GM21423 (cell line): ENCODE measurements around the gene CSMD2.
"Not testable (repeated sequence)": the region's sequence is repeated elsewhere in the genome, so short reads cannot be mapped to it uniquely, and the experiment has no call there.

Experiments used
- ATAC-seq: cut with Tn5 transposase; IDR thresholded peaks from one replicate; pipeline ENCODE4 v1.9.1; 2021; ENCODE audit warnings: mild to moderate bottlenecking, moderate library complexity; ENCODE audit not compliant: unreplicated experiment

The CSMD2 gene

DNA sequence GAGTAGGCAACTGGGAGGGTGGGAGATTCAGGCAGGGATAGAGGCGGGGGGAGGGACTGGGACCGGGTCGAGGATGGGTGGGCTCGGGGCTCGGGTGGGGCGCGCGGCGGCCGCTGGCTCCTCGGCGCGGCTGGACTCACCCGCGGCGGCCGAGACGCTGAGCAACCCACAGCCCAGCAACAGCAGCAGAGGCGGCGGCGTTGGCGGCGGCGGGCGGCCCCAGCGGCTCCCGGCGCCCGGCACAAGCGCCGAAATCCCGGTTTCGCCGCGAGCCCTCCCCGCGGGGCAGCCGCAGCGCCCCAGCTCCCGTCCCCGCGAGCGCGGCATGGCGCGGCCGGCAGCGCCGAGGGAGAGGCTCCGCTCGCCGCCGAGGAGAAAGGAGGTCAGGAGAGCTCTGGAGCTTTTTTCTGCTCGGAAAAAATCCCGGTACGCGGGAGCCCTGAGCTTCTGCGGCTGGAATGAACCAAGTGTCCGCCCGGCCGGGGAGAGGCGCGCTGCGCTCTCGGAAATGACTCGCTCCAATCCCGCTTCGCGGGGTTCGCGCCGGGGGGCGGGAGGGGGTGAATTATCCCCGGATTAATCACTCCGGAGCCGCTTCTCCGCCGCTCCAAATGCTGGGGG is at the start of gene CSMD2:
Gene CSMD2, minus strand, starts transcription at position 460 of the 621 bp plus-strand sequence. Its CDS starts 133 bp downstream, at position 327.
- ATAC-seq = no peak

DNA sequence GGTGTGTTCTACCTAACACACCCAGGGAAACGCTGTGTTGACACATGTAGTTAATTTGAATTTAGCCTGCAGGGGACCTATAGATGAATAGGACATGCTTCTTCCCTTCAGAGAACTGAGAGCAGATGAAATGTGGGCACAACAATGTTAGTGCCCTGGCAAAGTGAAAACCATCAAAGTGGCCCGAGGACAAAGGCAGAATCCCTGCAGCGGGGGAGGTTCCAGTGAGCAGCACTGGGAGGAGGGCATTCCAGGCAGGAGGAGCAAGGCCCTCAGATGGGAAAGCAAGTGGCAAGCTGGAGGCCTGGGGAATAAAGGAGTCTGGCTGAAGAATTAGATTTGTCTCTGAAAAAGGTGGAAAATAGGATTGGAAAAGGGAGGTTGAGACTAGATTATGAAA is 48.9 kb upstream of the CSMD2 start:
- ATAC-seq = no peak

DNA sequence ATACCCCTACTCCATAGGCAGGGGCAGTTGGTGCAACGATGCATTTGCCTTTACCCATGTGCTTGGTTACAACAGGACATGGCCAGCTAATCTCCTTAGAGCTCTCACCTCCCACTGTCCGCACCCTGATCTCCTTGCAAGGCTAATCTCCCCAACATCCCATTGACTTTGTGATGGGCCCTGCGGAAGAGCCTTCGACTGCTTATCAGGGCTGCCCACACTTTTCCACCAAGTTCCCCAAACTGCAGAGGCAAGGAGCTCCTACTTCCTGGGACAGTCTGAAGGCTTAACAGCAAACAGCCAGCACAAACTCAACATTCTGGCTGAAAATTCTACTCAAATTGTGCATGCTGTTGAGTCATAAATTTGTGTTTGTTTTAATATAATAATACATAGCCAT is 47.6 kb upstream of the CSMD2 start:
- no peak for ATAC-seq

DNA sequence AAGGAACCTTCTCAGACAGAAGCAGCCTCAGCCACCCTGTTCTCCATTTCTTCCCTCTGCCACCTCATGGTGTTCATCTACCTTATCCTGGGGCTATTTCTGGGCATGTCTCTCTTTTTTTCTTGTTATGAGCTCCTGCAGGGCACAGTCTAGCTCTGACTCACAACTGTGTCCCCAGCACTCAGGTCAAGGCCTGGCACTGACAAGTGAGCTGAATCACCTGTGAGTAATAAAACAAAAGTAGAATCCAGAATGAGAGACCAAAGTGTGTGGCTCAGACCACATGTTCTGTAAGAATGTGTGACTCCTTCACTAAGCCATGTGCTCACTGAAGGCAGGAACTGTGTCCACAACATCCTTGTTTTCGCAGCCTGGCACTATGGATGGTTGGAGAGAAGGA is 34.9 kb upstream of the CSMD2 start:
- no peak for ATAC-seq

DNA sequence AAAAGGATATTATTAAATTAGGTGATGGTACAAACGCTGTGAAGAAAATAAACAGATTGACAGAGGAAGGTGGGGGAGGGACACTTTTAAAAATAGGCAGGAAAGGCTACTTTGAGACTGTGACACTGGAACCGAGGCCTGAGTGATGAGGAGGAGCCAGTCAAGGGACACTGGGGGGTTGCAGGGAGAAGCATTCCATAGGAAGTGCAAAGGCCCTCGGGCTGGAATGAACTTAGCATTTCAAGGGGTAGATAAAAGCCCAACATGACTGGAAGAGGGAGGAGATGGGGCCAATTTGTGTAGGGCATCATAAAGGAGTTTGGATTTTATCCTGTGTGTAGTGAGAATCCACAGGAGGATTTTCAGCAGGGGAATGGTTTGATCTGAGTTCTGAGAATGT is 27.6 kb upstream of the CSMD2 start:
- no peak for ATAC-seq

DNA sequence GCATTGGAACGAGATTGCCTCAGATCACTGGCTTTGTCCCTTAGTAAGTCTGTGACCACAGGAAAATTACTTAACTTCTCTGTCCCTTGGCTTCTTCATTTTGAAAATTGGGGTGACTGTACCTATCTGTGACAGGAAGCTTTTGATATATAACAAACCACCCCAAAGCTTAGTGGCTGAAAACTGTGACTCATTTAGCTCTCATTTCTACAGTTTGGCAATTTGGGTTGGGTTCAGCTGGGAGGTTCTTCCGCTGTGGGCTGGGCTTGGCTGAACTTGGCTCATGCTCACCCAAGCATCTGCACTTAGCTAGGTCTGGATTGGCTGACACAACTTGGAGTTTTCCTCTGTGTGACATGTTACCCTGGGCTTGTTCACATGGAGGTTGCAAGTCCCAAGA is 25.7 kb upstream of the CSMD2 start:
- ATAC-seq = no peak

DNA sequence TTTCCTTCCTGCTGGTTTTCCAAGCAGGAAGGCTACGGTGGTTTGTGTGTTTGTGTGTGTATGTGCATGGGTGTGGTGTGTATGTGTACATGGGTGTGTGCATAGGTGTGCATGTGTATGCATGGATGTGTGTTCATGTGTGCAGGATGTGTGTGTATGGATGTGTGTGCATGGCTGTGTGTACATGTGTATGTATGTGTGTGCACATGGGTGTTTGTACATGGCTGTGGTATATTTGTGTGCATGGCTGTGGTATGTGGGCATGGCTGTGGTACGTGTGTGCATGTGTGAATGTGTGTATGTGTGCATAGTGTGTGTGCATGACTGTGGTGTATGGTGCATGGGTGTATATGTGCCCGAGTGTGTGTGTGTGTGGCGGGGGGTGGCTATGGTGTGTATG is 24.0 kb upstream of the CSMD2 start:
- no peak for ATAC-seq

DNA sequence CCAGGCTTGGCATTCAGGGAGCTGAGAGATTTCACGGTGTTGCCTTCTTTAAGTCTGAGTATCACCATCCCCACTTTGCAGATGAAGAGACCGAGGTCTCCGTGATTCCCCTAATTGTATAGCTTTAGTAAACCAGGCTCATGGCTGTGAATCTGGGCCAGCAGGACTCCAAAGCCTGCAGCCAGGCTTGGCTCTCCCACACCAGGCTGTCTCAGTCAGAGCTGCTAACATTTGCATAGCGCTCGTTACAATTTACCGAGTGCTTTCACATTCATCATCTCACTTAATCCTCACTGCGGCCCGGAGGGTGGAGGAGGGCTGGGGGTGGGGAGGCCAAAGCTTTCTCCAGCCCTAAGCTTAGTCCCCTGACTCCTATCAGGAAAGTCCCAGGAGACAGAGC is 23.4 kb upstream of the CSMD2 start:
- no peak for ATAC-seq

DNA sequence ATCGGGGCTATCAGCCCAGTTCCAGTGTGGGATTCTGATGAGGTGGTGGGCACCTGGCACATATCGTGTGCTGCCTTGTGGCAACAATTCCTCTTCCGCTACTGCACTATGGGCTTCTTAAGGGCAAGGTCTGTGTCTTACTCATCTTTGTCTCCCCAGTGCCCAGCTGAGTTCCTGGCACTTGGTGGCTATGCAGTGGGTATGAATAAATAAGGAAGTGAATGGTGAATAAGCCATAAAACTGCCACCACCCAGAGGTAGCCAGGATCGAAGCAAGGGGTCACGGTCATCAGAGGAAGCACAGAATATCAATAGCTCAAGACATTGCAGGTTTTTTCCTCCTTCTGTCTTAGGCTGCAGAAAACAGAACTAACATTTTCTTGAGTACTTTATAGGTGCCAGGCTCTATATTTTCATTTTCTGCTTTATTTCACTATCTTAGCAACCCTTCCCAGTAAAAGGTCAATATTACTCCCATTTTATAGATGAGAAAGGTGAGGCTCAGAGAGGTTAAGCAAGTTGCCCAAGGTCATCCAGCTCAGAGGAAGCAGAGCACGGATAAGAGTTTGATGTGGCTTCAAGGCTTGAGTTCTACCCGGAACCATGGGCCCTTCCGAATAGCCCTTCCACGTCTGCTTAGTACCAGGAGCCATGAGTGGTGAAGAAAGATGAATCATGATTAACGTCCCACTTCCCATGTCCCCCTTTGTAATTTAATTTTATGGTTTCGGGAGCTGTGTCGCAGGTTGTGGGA is 21.9 kb upstream of the CSMD2 start:
- no peak for ATAC-seq

DNA sequence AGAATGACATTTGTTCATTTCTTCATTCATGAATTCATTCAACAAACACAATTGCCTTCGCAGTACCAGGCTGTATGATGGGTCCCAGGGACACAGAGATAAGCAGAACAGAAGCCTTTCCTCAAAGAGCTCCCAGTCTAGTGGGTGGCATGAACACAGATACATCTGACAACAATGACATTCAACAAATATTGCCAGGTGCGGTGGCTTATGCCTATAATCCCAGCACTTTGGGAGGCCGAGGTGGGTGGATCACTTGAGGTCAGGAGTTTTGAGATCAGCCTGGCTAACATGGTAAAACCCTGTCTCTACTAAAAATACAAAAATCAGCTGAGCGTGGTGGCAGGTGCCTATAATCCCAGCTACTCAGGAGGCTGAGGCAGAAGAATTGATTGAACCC is 18.4 kb upstream of the CSMD2 start:
- ATAC-seq = not testable (repeated sequence)

DNA sequence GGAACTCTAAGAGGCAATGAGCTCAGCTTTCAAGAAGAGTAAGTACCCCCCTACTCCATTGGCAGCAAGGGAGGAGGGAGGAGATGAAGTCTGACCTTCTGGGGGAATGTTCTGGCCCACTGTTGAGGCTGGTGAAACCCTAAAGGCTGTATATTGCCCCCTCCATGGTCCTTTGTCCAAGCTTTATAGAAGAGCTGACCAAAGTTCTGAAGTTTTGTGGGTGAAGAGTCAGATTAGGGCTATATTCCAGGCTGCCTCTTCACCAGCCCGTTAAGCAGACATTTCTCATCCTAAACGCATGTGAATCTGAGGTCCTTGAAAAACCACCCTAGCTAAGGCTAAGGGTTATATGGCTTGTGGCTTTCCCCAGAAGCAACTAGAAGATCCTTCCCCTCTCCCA is 13.0 kb upstream of the CSMD2 start:
- no peak for ATAC-seq

DNA sequence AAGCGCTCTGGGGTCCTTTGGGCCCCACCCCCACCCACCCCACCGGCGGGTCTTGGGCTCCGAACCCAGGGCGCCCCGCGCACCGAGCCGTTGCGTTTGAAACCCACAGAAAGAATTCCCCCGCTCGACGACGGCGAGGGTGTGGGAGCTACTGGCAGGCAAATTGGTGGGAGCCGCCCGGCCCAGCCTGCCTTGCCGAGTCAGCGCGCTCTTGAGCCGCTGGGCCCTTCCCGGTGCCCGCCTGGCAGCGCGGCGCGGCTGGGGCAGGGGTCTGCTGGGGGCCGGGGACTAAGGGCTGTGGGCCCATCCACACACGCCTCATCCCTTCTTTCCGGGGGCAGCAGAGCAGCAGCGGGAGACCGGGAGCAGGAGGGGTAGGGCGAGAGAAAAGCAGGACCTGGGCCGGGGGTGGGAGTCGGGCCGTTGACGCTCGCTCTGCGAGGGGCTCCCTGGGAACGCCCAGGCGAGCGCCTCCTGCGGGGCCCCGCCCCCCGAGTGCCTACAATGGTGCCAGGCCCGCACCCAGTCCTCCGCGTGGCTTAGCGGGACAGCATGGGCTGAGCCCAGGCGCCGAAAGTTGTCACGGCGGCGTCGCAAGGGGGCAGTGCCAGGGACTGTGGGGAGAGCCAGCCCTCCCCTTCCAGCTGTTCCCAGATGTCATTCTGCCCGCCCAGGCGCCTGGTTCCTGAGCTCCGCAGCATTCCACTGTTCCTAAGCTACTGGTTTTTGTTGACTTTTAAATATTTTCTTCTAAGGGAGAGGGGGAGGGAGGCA is 12.0 kb upstream of the CSMD2 start, which contains the start of gene C1orf94:
Gene C1orf94, plus strand, starts transcription at position 78 of the 774 bp plus-strand sequence. CDS start 883 bp downstream, outside the sequence.
- no peak for ATAC-seq

DNA sequence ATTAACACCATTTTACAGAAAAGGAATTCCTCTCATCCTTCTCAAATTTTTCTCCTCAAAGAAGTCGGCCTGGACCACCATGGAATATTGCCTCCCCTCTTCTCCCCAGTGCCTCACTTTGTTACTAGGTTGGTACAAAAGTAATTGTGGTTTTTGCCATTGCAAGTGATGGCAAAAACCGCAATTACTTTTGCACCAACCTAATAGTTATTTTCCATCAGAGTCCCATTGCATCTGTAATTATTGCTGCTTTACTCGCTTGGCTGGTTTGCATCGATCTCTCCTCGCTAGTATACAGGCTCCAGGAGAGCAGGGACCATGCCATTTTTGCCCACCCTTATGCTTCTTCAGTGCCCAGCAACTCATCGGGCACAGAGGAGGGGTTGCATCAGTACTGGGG is 10.7 kb upstream of the CSMD2 start:
- ATAC-seq = no peak

DNA sequence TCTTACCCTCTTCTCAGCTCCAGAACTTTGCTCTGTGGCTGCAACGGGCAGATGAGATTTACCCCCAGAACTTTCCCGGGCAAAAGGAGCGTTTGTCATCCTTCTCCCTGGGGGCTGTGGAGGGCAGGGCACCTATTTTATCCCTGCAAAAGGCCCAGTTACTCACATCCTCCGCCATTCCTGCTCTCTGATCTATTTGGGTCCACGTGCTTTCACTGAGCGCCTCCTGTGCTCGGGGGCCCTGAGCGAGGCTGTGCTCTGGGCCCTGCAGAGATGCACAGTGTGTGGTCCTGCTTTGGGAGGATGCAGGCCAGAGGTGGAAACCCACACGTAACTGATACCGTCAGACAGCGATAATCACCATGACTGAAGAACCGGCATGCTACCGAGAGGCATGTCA is 2.4 kb upstream of the CSMD2 start:
- no peak for ATAC-seq

DNA sequence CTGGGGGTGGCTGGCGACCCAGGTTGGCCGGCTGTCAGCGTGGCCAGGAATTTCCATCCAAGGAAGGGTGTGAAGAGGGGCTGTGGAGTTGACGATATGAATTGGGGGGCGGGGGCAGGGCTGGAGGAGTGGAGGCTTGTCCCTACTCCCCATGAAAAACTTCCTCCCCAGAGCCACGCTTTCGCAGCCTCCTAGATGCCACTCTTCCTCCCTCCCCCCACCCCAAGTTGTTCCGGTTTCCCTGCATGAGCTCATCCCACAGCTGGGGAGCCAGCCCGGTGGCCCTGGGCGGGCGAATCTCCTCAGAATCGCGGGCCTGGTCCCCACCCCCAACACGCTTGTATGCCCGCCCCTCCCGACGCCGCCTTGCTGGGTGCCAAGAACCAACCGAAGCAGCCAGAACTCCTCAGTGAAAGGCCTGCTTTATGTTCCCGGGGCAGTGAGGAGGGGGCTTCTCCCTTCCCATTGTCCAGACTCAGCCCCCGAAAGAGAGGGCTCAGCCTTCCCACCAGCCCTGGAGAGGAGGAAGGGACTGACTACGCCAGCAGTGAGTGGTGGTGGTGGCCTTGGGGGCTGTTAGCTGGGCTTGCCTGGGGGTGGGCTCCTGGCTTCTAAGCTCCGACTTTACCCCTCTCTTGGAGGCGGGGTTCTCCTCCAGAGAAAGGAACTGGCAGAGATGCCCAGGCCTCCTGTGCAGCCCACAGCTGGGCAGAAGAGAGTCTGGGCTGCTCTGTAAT is 1.8 kb upstream of the CSMD2 start:
- no peak for ATAC-seq

DNA sequence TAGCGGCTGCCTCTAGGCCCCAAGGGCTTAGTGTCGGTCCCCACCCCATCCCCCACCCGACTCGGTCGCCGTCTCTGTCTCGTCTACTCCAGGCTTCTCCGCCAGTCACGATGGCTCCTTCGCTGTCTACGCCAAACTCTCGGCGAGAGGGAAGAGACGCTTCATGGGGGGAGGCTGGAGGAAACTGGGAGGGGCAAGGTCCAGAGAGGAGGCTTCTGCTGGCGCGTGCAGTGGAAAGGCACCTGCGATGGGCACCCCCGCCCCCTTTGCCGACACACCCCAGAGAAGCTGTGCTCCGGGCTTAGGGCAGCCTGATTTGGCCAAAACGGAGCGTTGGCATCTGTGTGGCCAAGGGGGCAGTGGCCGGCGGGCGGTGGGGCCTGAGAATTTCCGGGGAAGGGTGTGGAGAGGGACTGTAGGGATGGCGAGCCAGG is 1.2 kb upstream of the CSMD2 start:
- no peak for ATAC-seq

DNA sequence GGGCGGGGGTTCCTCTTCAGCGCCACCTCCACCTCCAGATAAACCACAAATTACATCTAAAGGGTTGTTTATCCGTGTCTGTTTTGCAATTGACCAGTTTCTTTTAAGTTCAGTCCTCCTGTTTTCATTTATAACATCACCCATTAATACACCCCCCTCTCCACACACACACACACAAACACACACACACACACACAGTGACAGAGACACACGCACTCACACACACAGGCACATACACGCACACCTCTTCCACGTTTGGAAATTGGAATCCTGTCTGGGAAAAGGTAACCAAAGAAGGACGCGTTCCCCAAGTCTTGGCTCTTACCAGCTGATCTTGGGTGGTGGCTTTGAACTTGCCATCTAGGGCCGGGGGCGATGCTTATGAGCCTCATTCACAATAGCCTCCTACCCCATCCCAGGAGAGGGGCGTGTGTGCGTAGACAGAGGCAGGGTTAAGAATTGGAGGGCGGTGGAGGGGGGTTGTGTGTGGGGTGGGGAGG is 442 bp upstream of the CSMD2 start:
- ATAC-seq = no peak

DNA sequence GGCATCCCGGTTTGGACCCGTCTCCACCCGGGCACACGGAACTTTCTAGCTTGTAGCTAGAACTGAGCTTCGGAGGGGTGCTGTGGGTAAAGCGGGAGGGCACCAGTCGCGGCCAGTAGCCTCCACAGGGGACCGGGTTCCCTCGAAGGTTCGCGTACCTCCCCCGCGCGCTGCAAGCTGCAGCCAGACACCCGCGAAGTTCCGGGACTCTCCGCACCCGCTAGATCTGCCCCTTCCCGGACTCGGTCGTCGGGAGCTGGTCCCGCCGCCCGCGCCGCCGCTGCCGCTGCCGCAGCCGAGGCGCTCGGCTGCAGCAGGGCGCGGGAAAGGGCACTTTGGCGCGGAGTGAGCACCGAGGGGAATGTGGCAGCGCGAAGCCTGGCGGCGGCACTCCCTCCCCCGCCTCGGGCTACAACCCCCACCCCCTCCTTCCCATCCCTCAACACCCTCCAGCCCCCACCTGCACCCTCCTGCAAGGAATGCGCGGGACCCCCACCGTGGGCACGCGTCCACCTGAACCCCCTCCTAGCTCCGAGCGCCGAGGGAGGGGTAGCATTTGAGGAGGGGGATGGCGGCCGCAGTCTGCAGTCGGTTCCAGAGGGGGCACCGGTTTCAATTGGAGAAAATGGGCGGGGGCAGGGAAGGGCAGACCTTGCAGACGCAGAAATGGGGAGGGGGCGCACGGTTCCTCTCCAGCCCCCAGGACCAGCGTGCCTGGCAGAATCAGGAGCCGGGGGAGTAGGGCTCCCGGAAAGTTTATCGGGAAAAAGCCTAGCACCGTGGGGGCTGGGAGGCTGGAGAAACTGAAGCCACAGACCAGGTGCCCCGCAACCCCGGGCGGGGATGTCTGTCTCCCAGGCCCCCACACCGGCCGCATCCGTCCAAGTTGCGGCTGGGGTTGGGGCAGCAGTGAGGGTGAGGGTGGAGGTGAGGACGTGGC is 968 bp downstream of the CSMD2 start:
- ATAC-seq = no peak

DNA sequence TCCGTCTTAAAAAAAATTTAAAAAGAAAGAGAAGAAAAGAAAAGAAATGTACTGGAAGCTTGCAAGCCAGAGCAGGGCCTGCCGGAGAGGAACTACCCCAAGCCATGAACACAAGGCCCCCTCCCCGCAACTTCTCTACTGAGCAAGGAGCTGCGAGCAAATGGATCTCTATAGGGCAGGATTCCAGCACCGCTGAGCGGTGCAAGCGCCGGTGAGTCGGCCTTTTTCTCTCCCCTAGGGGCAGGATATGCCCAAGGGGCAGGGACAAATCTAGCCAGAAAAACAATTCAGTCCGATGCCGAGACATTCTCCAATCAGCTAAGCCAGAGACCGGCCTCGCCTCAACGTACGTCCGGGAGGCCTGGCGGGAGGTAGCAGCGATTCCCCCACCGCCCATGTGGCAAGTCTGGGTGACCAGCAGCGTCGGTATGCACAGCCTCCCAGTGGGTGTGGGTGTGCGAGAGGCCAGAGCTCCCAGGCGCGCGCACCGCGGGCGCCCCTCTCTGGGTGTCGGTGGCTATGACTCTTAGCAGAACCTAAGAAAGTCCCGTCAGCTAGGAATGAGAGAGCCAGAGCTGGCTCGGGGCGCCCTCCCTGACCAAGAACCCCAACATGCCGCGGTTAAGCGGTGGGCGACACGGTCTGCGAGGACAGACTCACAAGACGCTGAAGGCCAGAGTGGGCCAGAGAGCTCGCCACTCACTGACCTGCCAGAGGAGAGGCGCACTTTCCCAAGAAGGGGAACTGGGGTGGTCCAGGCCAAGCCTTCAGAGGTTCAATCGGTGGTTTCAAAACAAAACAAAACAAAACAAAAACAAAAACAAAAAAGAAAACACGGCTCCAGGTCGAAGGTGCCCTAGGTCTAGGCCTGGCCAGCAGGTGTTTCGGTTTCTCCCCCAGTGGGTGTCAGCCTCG is 1.9 kb downstream of the CSMD2 start:
- peak; percentile 56 for ATAC-seq
